NCI-H1417 (cell line): ENCODE measurements around the gene WDR55.
"Not testable (repeated sequence)": the region's sequence is repeated elsewhere in the genome, so short reads cannot be mapped to it uniquely, and the experiment has no call there.

Source experiments
- DNase-seq, 3 experiments: peaks; one replicate each; lab custom pipeline; 2025; lab: John Stamatoyannopoulos, UW

Gene WDR55

GRCh38 chr5:140710899-140711552 lies 46.3 kb downstream of the WDR55 start:
- DNase-seq = peak in 2 of 3 experiments; percentile 83 to 95

GRCh38 chr5:140711794-140712193 lies 47.1 kb downstream of the WDR55 start:
- no peak for DNase-seq

- no peak for DNase-seq
Measured at GRCh38 chr5:140713562-140714094, 48.9 kb downstream of the WDR55 start.

DNA sequence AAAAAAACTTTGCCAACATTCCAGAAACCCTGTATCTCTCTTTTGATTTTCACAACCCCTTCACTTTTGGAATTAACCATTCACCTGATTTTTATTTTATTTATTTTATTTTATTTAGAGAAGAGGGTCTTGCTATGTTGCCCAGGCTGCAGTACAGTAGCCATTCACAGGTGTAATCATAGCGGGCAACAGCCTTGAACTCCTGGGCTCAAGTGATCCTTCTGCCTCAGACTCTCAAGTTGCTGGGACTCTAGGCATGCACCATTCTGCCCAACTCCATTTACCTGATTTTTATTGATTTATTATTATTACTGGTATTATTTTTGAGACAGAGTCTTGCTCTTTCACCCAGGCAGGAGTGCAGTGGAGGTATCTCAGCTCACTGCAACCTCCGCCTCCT lies 51.5 kb downstream of the WDR55 start:
- not testable (repeated sequence) for DNase-seq

DNA sequence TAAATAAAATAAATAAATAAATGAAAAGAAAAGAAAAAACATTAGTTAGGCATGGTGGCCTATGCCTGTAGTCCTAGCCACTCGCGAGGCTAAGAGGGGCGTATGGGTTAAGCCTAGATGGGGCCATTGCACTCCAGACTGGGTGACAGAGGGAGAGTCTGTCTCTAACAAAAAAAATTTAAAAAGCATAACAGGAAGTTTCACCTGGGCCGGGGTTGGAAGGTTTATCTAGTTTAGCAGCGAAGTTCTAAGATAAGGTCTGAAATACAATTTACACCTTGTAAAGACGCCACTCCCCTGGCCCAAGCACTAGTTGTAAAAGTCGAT lies 53.5 kb downstream of the WDR55 start:
- DNase-seq = no peak

DNA sequence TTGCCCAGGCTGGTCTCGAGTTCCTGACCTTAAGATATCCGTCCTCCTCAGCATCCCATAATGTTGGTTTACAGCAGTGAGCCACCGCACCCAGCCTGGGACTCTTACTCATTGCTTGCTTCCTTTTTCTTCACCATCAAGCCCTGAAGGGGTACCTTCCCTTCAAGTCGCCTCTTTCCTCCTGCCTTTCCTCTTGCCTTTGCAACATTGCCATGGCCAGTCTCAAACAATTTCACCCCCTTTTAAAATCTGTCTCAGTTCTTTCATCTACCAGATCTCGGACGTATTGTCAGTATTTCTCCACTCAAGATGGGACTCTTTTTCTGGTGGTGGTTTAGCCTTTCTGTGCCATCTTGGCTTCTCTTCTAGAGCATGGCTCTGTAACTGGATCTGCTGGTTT lies 56.0 kb downstream of the WDR55 start:
- DNase-seq = not testable (repeated sequence)

DNA sequence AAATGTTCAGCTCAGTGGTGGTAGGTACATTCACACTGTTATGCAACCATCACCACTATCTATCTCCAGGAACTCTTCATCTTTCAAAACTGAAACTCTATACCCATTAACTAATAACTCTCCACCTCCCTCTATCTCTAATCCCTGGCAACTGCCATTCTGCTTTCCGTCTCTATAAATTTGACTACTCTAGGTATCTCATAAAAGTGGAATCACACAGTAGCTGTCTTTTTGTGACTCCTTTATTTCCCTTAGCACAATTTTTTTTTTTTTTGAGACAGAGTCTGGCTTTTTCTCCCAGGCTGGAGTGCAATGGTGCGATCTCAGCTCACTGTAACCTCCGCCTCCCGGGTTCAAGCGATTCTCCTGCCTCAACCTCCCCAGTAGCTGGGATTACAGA lies 56.7 kb downstream of the WDR55 start:
- not testable (repeated sequence) for DNase-seq
